Astrocyte (in vitro differentiated cells and primary cell): ENCODE results near the gene PPP2R5C. TPM values are rescaled to one million over a fixed set of nuclear protein-coding genes. Genes with fewer than 3 reads are reported as not detected.

Experiments
- DNase-seq: peaks from one replicate; pipeline ENCODE4 v3.0.0-alpha.2; 2010; ENCODE audit warnings: low read depth
- FAIRE-seq: peaks from 2 replicates; lab custom pipeline; 2011; peaks lifted over from hg19 to GRCh38; lab: Jason Lieb, UNC
- H2AFZ ChIP-seq: 2 replicates; pipeline ENCODE4 v1.6.0; 2012; ENCODE audit warnings: low read depth, low read length, inconsistent platforms
- H3K27ac ChIP-seq: 2 replicates; pipeline ENCODE4 v1.5.1; 2011; ENCODE audit warnings: low read depth, low read length, inconsistent platforms
- H3K27me3 ChIP-seq: 2 replicates; pipeline ENCODE4 v1.6.0; 2011; ENCODE audit warnings: low read length, inconsistent platforms; ENCODE audit not compliant: insufficient read depth
- H3K36me3 ChIP-seq: 2 replicates; pipeline ENCODE4 v1.5.1; 2011; ENCODE audit warnings: low read length, inconsistent platforms; ENCODE audit not compliant: insufficient read depth
- H3K4me1 ChIP-seq: 2 replicates; pipeline ENCODE4 v1.5.1; 2011; ENCODE audit warnings: low read length, inconsistent platforms; ENCODE audit not compliant: insufficient read depth
- H3K4me2 ChIP-seq: 2 replicates; pipeline ENCODE4 v1.6.0; 2012; ENCODE audit warnings: low read length, inconsistent platforms
- H3K4me3 ChIP-seq: 2 replicates; pipeline ENCODE4 v1.5.1; 2011; ENCODE audit warnings: low read depth, mild to moderate bottlenecking, low read length, inconsistent platforms; ENCODE audit not compliant: insufficient read depth
- H3K79me2 ChIP-seq: 2 replicates; pipeline ENCODE4 v1.6.0; 2012; ENCODE audit warnings: mild to moderate bottlenecking, low read length, inconsistent platforms; ENCODE audit not compliant: insufficient read depth
- H3K9ac ChIP-seq: 2 replicates; pipeline ENCODE4 v1.6.0; 2012; ENCODE audit warnings: mild to moderate bottlenecking, low read length, inconsistent platforms
- H3K9me3 ChIP-seq: 2 replicates; pipeline ENCODE4 v1.5.1; 2012; ENCODE audit warnings: low read depth, mild to moderate bottlenecking, low read length, inconsistent platforms; ENCODE audit not compliant: insufficient read depth
- H4K20me1 ChIP-seq: 2 replicates; pipeline ENCODE4 v1.6.0; 2012; ENCODE audit warnings: low read length, inconsistent platforms; ENCODE audit not compliant: insufficient read depth
- H3K27ac Mint-ChIP-seq: one replicate; pipeline ENCODE4 v1.8.0; 2021; ENCODE audit warnings: mild to moderate bottlenecking, mixed read lengths; ENCODE audit not compliant: unreplicated experiment
- H3K27me3 Mint-ChIP-seq: one replicate; pipeline ENCODE4 v1.8.0; 2021; ENCODE audit warnings: low read depth, mixed read lengths; ENCODE audit not compliant: unreplicated experiment
- H3K36me3 Mint-ChIP-seq: one replicate; pipeline ENCODE4 v1.8.0; 2021; ENCODE audit warnings: low read depth, mixed read lengths; ENCODE audit not compliant: unreplicated experiment
- H3K4me1 Mint-ChIP-seq: one replicate; pipeline ENCODE4 v1.8.0; 2021; ENCODE audit warnings: low read depth, mixed read lengths; ENCODE audit not compliant: unreplicated experiment
- H3K4me3 Mint-ChIP-seq: one replicate; pipeline ENCODE4 v1.8.0; 2021; ENCODE audit warnings: mild to moderate bottlenecking, moderate library complexity, mixed read lengths; ENCODE audit not compliant: unreplicated experiment
- H3K9me3 Mint-ChIP-seq: one replicate; pipeline ENCODE4 v1.8.0; 2021; ENCODE audit warnings: mild to moderate bottlenecking, mixed read lengths; ENCODE audit not compliant: unreplicated experiment
- EZH2 ChIP-seq: IDR thresholded peaks from 2 replicates; pipeline ENCODE4 v1.6.1; 2012; ENCODE audit warnings: mild to moderate bottlenecking, low read length, inconsistent platforms; ENCODE audit not compliant: insufficient read depth
- total RNA-seq: library from RNA; stranded (reverse); gene quantifications from 2 replicates; pipeline ENCODE4 v1.2.1, GENCODE V29; 2021
- TF ChIP-seq, protein P1 (sequence below): IDR thresholded peaks from 2 replicates; pipeline ENCODE4 v1.5.1; 2011; ENCODE audit warnings: low read depth, mild to moderate bottlenecking, inconsistent platforms, low read length, moderate library complexity; ENCODE audit not compliant: insufficient read depth

Gene PPP2R5C
- total RNA-seq, 1 donor from 2014 or later = 102 TPM

- peak overlapping the region; percentile 93 for H3K4me2 ChIP-seq
- H3K36me3 Mint-ChIP-seq = peaks cover 2% of the 10 kb centered on the region
- H3K27ac ChIP-seq = peak overlapping the region; percentile 99
- peak overlapping the region; percentile 100 for H3K27ac Mint-ChIP-seq
- peaks cover 35% of the 10 kb centered on the region for H3K4me1 Mint-ChIP-seq
- H3K4me3 ChIP-seq = peak overlapping the region; percentile 97
- H3K9ac ChIP-seq = peak overlapping the region; percentile 98
- no peaks in the 10 kb centered on the region for H3K36me3 ChIP-seq
- peaks cover 13% of the 10 kb centered on the region for H3K4me1 ChIP-seq
- no peaks in the 10 kb centered on the region for H3K9me3 Mint-ChIP-seq
- H3K27me3 ChIP-seq = no peaks in the 10 kb centered on the region
- peaks cover 47% of the 10 kb centered on the region for H3K79me2 ChIP-seq
- H4K20me1 ChIP-seq = peaks cover 40% of the 10 kb centered on the region
- peak overlapping the region; percentile 88 for H2AFZ ChIP-seq
- TF ChIP-seq EZH2 = no peak
- TF ChIP-seq, protein P1, sequence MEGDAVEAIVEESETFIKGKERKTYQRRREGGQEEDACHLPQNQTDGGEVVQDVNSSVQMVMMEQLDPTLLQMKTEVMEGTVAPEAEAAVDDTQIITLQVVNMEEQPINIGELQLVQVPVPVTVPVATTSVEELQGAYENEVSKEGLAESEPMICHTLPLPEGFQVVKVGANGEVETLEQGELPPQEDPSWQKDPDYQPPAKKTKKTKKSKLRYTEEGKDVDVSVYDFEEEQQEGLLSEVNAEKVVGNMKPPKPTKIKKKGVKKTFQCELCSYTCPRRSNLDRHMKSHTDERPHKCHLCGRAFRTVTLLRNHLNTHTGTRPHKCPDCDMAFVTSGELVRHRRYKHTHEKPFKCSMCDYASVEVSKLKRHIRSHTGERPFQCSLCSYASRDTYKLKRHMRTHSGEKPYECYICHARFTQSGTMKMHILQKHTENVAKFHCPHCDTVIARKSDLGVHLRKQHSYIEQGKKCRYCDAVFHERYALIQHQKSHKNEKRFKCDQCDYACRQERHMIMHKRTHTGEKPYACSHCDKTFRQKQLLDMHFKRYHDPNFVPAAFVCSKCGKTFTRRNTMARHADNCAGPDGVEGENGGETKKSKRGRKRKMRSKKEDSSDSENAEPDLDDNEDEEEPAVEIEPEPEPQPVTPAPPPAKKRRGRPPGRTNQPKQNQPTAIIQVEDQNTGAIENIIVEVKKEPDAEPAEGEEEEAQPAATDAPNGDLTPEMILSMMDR = no peak
- peak overlapping the region; percentile 98 for H3K4me3 Mint-ChIP-seq
- no peaks in the 10 kb centered on the region for H3K27me3 Mint-ChIP-seq
- peak; percentile 93 for DNase-seq
- no peaks in the 10 kb centered on the region for H3K9me3 ChIP-seq
- peak; percentile 47 for FAIRE-seq
Measured at GRCh38 chr14:101809671-101810514, 48.4 kb downstream of the PPP2R5C start.

DNA sequence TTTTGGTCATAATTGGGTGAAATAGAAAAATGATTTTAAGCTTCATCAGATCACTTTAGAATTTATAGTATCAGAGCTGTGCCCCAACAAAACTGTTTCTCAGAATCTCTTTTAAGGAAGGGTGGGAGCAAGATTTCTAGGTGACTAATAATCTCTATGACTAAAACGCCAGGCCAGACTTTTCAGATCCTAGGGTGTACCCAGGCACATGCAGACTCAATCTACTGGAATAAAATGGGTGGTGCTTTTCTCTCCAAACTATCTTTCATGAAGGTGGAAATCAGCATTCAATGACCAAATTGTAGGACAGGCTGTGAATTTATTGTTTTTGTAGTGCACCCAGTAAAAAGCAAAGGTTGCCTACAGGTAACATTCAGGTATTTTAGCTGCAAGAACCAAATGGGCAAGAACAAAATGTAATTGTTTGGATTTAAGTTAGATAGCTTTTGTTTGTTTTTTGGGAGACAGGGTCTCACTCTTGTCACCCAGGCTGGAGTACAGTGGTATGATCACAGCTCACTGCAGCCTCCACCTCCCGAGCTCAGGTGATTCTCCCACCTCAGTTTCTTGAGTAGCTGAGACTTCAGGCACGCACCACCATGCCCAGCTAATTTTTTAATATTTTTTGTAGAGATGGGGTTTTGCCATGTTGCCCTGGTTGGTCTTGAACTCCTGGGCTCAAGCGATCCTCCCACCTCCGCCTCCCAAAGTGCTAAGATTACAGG lies 49.5 kb downstream of the PPP2R5C start:
- H3K27me3 ChIP-seq = no peaks in the 10 kb centered on the region
- Mint-ChIP-seq H3K27ac (peak overlapping the region; percentile 100), H3K4me1 (peaks cover 40% of the 10 kb centered on the region), H3K9me3 (no peaks in the 10 kb centered on the region), H3K4me3 (peak overlapping the region; percentile 98), H3K27me3 (no peaks in the 10 kb centered on the region), H3K36me3 (peaks cover 2% of the 10 kb centered on the region)
- no peaks in the 10 kb centered on the region for H3K36me3 ChIP-seq
- peak overlapping the region; percentile 98 for H3K9ac ChIP-seq
- no peak overlapping the region for H2AFZ ChIP-seq
- peak overlapping the region; percentile 99 for H3K27ac ChIP-seq
- H3K9me3 ChIP-seq = no peaks in the 10 kb centered on the region
- peak; percentile 47 for DNase-seq
- peaks cover 58% of the 10 kb centered on the region for H3K79me2 ChIP-seq
- peaks cover 51% of the 10 kb centered on the region for H4K20me1 ChIP-seq
- H3K4me3 ChIP-seq = peak overlapping the region; percentile 97
- TF ChIP-seq, protein P1 = no peak
- TF ChIP-seq EZH2 = no peak
- peaks cover 13% of the 10 kb centered on the region for H3K4me1 ChIP-seq
- FAIRE-seq = no peak
- H3K4me2 ChIP-seq = peak overlapping the region; percentile 93
